ENCODE results near the gene LIPC.

LIPC gene

GRCh38 chr15:58476525-58477162 lies 44.9 kb downstream of the LIPC start:
- no peak for DNase-seq

- no peak for DNase-seq
Measured at GRCh38 chr15:58477170-58477569, 45.4 kb downstream of the LIPC start.

DNA sequence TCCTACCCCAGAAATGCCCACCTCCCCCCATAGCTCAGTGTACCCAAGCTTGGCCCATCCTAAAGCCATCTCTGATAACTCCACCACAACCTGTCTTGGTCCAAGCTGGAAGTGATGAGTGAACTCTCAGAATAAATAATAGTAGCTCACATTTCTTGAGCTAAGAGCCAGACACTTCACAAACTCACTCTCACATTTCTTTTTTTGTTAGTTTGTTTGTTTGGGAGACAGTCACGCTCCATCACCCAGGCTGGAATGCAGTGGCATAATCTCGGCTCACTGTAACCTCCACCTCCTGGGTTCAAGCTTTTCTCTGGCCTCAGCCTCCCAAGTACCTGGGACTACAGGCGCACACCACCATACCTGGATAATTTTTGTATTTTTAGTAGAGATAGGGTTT lies 46.2 kb downstream of the LIPC start:
- no peak for DNase-seq

GRCh38 chr15:58478579-58478978 lies 46.8 kb downstream of the LIPC start:
- DNase-seq = no peak

GRCh38 chr15:58479941-58480340 lies 48.1 kb downstream of the LIPC start:
- DNase-seq = no peak

GRCh38 chr15:58483376-58483775 lies 51.6 kb downstream of the LIPC start:
- no peak for DNase-seq

GRCh38 chr15:58484791-58485600 lies 53.2 kb downstream of the LIPC start:
- DNase-seq = no peak

GRCh38 chr15:58486062-58486461 lies 54.3 kb downstream of the LIPC start:
- no peak for DNase-seq

- DNase-seq = no peak
Measured at GRCh38 chr15:58486564-58486963, 54.8 kb downstream of the LIPC start.

GRCh38 chr15:58487041-58487723 lies 55.4 kb downstream of the LIPC start:
- no peak for DNase-seq

- DNase-seq = no peak
Measured at GRCh38 chr15:58487724-58488120, 55.9 kb downstream of the LIPC start.

DNA sequence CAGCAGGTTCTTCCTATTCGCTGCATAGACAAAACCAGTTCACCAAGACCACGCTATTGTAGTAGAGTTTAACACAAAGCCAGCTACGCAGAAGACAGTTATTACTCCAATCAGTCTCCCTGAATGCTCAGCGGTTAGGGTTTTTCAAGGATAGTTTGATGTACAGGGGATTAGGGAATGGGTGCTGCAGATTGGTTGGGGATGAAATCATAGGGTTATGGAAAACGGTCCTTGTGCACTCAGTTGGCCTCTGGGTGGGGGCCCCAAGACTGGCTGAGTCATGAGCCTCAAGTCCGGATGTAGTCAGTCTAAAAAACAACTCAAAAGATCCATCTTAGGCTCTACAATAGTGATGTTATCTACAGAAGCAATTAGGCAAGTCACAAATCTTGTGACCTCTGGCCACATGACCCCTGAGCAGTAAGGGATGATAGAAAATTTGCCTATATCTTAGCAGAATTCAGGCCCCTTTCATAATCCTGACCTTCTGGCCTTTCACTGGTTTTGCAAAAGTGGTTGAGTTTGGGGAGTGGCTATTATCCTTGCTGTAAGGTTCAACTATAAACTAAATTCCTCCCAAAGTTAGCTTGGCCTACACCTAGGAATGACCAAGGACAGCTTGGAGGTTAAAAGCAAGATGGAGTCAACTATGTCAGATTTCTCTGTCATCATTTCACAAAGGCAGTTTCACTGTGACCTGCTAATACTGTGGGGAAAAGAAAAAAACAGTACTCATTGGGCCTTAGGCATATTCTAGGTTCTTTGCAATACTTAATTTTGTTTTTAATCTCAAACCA lies 57.7 kb downstream of the LIPC start:
- DNase-seq = no peak

DNA sequence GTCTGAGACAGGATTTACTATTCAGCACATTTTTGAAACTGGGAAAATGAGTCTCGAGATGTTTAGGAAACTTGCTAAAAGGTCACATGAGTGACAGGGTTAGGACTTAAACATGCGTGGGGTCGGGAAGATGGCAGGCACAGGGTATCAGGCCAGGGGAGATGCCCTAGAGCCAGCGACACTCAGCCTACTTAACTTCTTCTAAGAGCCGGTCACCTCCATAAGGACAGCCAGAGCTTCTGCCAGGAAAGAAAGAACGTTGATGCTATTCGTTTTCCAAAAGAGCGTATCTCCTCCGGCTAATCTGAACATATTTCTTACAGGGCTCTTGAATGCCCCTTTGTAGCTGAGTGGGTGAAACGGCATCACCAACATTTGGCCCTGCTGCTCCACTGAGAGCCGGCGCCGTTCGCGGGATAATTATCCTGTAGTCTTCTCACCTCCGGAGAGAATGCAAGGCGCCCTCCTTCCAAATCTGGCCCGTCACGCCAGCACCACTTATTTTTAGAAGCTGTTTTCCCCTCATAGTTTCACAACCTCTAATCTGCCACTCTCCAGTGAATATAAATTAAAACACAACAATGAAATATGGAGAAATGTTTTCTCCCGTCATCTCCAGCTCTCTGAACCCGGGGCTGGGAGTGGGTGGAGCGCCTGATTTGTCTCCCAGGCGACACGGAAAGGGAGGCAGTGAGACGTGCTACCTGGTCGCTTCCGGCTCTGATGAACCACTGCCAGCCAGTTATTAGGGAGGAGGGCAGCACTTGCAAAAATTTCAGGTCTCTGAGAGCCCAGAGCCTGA lies 58.5 kb downstream of the LIPC start:
- no peak for DNase-seq

DNA sequence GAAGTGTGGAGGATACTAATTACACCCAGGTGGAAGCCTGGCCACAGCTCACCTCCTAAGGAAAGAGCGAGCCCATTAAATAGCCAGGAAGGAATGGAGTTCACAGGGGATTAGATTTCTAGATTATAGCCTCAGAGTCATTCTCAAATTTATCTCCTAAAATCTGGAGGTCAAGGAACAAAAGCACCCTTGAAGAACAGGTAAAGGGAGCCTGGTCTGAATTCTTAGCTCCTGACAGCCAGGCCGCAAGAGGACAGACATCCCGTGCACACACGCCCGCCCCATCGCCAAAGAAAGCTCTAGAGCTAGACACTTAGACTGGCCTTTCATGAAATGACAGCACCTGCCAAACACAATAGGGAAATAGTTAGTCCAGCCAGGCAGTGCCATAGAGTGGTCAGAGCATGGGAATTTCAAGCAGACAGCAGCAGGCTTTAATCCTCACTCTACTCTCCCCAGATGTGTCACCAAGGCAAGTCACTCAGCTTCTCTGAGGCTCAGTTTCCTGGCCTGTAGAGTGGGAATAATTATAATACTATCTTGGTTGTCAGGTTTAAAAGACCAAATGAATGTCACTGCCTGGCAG lies 59.2 kb downstream of the LIPC start:
- DNase-seq = no peak

DNA sequence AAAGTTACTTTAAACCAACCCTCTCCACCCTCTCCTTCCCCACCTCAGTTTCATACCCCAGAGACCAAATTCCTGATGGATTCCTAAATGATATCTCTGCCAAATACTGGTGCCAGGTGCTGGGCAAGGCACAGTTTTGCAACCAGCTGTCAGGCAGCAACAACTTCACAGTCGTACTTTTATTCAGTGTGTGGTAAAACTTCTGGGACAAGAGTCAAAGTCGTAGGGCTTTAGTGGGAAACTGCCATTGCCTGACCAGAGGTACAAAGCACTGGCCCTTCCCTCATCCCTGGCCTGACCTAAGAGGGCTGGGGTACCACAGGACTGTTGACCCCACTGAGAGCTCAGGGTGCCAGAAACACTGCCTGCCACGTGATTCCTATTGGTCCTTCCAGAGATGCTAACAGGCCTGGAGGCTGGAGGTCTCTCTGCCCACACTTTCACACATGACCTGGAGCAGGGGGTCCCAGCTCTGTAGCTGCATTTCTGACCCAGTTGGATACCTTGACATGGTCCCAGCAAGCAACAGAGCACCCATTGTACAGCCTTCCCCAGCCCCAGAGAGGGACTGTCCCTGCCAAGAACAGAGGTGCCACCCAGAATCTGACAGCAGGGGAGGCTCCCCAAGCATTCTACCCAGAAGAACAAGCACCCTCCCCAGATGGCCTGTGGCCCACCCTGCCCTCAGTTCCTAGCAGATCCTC lies 59.9 kb downstream of the LIPC start:
- DNase-seq = no peak

DNA sequence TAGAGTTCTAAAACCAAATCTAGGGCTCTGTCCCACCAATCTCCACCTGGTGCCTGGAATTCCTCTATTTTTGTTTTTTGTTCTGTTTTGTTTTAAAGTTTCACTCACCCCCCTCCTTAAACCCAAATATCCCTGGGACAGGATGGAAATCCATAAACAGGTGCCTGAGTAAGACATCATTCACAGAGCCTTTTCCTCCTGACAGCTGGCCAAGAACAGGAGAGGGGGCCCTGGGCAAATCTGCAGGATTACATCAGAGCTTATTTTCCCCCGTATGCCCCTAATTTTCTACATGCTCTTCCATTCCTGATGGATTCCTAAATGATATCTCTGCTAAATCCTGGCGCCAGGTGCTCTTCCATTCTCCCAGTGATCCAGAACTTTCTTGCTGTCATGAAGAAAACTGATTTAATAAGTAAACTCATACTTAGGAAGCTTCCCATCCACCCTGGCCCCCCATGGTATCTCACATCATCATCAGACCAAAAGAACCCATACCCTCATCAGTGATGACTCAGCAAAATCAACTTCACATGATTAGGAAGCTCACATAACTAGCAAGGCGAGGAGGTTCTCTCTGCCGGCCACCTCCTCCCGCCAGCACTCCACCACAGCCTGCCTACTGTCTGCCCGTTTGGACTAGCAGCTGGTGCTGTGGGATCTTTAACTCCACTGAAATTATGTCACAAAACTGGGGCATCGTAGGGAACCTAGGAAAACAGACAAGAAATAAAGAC lies 61.0 kb downstream of the LIPC start:
- DNase-seq = no peak

DNA sequence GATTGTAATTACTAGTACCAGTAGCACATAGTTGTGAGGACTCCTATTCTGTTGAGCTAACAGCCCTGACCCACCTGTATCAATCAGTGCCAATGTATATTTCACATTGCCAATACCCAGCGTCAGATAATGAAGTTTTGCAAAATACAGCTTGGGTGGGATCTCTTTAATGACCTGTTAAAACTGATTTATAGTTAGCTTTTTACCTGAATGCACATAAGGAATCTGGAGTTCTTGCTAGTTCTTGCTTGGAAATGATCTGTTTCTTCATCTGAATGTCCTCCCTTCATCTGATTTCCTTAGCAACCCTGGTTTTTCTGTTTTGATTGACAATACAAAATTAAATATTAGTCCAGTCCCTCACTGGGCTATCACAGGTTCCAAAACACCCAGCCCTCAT lies 62.8 kb downstream of the LIPC start:
- DNase-seq = no peak

DNA sequence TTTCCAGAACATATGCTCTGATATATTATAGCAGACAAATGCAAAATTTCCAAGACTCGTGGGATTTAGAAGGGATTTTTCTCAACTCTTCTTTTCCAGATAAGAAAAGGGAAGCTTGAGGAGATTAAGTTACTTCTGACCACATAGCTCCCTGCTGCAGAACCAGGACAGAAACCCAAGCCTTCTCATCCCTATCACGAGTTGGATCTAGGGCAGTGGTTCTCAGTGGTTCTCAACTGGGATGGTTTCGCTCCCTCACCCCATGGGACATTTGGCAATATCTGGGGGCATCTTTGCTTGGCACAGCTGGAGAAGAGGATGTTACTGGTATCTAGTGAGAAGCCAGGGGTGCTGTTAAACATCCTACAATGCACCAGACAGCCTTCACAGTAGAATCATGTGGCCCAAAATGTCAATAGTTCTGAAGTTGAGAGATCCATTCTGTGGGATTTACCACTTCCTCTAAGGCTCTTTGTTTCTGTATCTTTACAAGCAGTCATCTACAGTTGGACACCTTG lies 64.2 kb downstream of the LIPC start:
- DNase-seq = no peak

DNA sequence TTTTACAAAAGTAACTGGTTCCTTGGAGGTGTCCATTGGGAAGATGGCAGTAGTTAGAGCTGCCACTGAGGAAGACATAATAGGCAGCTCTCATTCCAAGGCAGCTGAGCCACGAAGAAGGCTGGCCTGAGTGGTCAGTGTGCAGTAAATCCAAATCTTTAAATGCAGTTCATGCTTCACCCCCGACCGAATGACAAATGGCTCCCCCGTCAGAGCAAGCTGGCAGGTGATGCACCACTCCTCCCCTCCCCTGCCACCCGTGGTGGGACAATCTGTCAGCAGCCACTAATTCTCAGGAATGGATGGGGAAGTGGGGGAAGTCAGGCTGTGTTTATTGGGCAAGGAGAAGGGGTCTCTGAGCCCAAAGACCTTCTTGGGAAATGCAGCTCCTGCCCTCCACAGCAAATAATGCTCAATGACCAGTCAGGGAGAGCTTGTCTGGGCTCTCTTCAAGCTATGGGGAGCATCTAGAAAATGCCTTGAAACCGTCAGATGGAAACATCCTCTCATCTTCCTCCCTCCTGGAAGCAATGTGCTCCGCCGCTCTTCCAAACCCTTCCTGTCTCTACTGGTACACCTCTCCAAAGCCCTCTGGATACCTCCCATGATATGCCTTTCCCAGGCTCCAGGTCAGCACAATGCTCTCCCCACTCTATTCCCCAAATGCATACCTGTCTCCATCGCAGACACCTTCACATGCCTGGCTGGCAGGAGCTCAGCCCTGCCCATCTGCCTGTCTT lies 65.4 kb downstream of the LIPC start:
- DNase-seq = no peak

Measured in NCI-H146 (cell line).